Fibroblast of skin of right biceps (primary cell): ENCODE measurements around the gene IL1R1.
"Not testable (repeated sequence)": the region's sequence is repeated elsewhere in the genome, so short reads cannot be mapped to it uniquely, and the experiment has no call there.

Experiments used
- DNase-seq: peaks from one replicate; pipeline ENCODE4 v3.0.0-alpha.2; 2013

IL1R1 gene

GRCh38 chr2:102141970-102142828 lies at the start of gene IL1R1:
Gene IL1R1, plus strand, starts transcription at chr2:102142746. Its CDS starts 14,979 bp downstream, at chr2:102157725.
- peak; percentile 77 for DNase-seq

DNA sequence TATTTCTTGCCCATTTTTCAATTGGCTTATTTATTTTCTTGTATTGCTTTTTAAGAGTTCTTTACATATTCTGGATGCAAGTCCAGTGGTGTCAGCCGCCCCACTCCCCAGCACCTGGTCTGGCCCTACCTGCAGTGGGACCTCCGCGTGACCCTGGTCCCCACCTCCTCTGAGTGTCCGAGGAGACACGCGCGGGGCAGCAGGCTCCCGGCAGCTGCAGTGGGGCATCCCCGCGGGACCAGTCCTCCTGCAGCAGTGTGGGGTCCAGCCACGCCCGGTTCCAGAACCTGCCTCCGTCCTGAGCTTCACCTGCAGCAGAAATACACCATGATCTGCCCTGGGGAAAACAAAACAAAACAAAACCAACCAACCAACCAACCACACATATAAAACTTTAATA lies 48.9 kb upstream of the IL1R1 start:
- DNase-seq, result no peak

- peak; percentile 95 for DNase-seq
These were observed 47.6 kb upstream of the IL1R1 start for GRCh38 chr2:102094917-102095316.

GRCh38 chr2:102096103-102096502 lies 46.4 kb upstream of the IL1R1 start:
- DNase-seq, result no peak

DNA sequence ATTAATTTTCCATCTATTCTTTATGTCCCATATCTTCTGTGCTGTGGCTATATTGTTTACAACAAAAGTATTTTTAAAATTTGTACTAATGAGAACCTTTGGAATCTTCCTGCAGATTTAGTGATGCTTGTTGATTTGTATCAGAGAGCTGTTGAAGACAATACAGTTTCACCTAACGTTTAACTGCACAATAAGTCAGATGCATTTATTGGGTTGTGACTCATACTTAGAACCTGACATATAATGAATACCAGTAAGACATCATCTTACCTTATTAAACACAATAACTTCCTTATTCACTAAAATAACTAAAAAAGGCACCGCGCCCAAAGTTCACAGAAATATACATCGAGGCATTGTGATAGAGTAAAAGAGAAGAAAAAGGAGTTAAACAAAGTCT lies 43.8 kb upstream of the IL1R1 start:
- no peak for DNase-seq

- no peak for DNase-seq
These were observed 42.8 kb upstream of the IL1R1 start for GRCh38 chr2:102099536-102100298.

DNA sequence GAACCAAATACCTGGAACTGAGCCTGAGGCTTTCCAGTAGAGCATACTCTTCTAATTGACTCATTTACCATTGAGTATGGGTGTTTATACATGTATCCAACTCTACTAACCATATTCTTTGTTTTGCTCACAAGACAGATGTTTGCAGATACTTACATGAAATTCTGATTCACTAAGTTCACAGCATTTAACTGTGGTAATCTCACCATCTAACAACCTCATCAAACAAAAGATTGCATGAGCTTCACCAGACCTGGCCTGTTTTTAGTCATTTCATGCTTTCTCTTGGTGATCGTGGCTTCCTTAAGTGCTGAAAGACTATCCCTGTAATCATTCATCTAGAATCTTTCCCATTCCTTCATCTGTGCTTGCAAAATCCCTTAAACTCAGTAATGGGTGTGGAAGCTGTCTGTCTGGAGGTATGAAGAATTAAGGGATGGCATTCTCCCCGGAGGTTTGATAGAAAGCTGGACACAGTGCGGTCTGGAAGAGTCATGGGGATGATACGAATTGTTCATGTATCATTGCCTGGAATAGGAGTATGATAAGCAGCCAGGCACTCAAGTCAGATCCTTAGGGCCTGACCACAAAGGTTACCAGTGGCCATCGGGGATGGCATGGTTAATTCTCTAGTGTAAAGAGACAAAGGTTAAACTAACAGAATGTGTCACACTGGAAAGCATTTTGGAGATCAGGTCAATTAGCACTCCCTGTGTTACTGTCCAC lies 42.0 kb upstream of the IL1R1 start:
- peak; percentile 88 for DNase-seq

DNA sequence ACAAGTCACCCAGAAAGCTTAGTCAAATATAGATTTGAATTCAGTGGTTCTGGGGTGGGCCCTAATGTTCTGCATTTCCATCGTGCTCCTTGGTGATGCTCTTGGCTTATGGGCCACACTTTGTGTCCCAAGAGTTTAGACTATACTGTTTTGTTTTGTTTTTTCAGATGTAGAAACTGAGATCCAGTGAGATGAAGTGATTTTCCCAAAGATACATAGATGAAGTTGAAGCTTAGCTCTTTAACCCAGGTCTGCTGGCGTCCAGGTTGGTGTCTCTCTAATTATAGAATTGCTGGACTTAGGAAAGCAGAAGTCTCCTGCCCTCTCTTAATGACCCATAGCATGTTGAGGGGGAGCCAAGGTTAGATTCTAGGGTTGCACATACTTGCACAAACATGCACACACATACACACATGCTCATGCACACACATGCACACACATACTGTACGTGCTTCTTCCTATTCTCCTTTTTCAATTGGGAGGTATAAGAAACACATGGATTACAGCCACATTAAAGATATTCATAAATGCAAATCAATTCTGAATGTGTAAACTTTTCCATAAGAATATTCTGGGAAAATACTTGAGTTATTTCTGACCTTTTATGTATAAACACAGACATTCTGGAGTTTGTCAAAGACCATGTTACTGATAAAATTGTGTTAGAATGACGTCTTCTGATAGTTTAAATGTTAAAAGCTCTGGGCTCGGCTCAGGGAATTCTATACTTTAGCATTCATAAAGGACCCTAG lies 41.3 kb upstream of the IL1R1 start:
- DNase-seq, result no peak

GRCh38 chr2:102101849-102102635 lies 40.5 kb upstream of the IL1R1 start:
- DNase-seq, result no peak

DNA sequence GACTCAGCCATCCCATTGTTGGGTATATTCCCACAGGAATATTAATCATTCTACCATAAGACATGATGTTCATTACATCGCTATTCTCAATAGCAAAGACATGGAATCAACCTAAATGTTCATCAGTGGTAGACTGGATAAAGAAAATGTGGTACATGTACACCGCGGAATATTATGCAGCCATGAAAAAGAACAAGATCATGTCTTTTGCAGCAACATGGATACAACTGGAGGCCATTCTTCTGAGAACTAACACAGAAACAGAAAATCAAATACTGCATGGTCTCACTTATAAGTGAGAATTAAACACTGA lies 40.0 kb upstream of the IL1R1 start:
- DNase-seq, result not testable (repeated sequence)

DNA sequence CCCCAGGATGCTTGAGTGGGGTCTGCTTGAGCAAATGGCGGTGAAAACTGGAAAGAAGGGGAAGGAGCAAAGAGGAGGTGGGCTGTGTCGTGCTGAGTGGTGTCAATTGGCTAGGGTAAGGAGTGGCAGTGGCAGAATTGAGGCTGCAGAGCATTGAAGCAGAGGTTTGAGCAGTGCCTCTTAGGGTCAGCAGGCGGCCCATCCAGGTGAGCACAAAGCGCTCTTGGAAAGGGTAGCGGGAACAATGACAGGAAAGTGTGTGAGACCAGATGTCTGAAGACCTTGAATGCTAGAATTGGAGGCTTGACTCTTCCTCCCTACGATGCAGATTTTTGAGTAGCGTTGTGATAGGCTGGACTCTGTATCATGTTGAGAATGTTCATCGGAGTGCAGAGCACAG lies 39.3 kb upstream of the IL1R1 start:
- no peak for DNase-seq

DNA sequence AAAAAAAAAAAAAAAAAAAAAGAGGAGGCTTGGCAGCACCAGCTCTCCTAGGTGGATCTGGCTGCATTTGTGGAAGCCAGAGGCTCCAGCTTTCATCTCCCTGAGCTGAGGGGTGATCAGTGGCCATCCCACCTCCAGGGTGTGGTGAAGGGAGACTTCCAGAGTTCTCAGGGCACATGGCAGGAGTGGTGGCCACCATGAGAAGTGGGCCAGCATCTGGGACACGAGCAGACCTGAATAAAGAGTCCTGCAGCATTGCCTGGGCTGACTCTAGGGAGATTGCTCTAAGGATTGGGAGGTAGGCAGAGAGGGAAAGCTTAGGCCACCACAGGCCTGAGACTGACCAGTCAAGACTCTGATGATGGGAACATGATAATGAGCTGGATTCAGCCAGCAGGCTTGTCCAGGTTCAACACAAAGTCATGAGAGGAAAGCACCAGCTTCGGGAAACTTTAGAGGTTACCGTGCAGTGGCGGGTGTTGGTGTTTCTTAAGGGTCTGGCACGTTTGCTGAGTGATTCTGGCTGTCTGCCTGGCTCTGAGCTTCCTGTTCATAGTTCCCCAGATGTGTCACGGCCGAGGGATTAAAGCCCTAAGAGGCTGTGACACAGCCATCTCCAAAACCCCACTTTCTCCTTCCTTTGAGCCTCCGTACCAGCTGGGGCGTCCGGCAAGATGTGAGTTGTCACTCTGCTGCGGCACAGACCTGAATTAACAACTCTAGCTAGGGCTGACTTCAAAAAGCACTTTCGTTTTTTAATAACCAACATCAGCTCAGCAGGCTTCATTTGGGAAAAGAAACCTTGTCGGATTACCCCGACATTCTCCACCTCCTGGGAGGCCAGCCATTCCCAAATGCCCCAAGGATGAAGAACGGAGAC lies 38.3 kb upstream of the IL1R1 start:
- DNase-seq, result peak; percentile 96

- DNase-seq, result peak; percentile 75
These were observed 36.4 kb upstream of the IL1R1 start for GRCh38 chr2:102106133-102106556.

DNA sequence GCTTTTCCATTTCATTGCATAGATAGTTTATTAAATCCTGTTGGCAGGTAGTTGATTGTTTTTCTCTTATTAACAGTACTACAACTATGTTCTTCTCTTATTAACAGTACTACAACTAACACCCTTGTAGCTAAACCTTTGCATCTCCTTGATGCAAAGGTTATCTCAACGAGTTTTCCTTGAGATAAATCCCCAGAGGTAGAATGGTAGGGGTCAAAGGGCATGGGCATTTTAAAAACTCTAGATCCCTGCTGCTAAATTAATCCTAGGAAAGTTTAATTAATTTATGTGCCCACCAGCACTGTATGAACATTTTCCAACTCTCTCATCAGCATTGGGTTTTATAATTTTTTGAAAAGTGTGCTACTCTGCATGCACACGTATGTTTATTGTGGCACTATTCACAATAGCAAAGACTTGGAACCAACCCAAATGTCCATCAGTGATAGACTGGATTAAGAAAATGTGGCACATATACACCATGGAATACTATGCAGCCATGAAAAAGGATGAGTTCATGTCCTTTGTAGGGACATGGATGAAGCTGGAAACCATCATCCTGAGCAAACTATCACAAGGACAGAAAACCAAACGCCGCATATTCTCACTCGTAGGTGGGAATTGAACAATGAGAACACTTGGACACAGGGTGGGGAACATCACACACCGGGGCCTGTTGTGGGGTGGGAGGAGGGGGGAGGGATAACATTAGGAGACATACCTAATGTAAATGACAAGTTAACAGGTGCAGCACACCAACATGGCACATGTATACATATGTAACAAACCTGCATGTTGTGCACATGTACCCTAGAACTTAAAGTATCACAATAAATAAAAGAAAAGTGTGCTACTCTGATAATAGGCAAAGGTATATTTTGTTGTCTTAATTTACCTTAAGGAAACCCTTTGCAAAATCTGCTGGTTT lies 35.5 kb upstream of the IL1R1 start:
- DNase-seq, result not testable (repeated sequence)

DNA sequence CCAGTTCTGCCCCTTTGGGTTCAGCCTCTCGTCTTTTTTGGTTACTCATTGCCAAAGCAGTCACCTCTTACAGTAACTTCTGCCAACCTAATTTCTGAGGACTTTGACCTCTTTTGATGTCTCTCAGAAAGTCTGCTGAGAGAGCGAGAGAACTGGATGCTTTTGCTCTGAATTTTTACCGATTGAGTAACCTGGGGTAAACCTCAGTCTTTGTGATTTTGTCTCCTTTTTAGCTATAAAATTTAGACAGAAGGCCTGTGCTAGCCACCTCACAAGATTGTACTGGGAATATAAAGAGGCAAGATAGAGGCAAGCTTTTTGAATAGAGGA lies 34.8 kb upstream of the IL1R1 start:
- peak; percentile 72 for DNase-seq

DNA sequence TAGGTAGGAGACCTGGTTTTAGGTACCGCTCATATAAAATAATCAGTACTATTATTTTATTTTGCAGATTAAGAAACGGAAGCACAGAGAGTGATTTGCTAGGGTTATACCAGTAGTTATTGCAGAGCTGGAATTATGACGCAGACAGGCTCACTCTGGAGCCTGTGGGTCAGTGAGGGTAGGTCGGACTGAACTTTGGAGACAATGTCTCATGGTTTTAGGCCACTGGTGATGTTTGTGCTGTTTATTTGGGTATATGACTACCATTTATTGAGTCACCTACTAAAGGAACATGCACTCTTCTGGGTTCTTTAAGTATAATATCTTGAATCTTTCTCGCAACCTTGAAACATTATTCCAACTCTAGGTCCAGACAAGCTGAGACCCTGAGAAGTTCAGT lies 33.5 kb upstream of the IL1R1 start:
- DNase-seq, result no peak

DNA sequence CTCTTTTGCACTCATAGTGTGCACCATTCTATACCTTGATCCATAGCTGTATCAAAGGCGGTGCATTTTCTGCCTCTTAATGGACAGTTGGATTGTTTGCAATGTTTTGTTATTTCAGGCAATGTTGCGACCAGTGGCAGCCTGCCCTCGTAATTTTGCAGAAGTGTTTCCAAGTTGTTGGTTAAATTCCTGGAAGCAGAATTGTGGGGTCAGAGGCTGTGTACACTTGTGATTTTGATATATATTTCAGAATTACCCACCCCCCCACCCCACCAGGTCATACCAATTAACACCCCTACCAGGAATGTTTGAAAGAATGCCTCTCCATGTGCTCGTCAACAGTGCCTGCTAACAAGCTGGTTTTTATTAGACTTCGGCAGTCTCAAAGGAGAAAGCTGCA lies 32.4 kb upstream of the IL1R1 start:
- peak; percentile 53 for DNase-seq

GRCh38 chr2:102110596-102111334 lies 31.8 kb upstream of the IL1R1 start:
- no peak for DNase-seq

DNA sequence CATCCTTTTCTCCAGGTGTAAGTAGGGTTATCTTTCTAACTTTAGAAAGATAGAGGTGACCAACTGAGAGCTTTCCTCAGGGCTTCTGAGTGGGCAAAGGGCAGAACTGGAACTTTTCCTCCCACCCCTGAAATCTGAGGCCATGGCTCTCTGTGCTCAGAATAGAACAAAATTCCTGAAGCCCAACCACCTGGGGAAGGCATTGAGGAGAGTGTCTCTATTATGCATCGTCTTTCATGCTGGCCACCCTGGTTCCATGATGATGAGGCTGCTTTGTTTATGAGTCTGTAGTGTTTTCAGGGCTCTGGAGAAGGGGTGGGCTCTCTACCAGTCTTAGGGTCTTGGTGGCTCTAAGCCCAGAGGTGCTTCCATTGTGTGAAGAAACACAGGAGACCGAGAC lies 30.7 kb upstream of the IL1R1 start:
- peak; percentile 63 for DNase-seq
